Smooth muscle cell (in vitro differentiated cells): Measurements from ENCODE around the gene PAQR6. TPM values are rescaled to one million over a fixed set of nuclear protein-coding genes. Genes with fewer than 3 reads are reported as not detected.

Experiments used
- DNase-seq: peaks from one replicate; lab custom pipeline; 2025; ENCODE audit not compliant: unreplicated experiment; lab: John Stamatoyannopoulos, UW
- H2AFZ ChIP-seq: fragments of 200-600 bp; sonication (generic); 2 replicates; pipeline ENCODE4 v1.6.0; 2016; ENCODE audit warnings: antibody characterized with exemption, low read depth, mild to moderate bottlenecking
- H3F3A ChIP-seq: fragments of 200-600 bp; sonication (generic); 2 replicates; pipeline ENCODE4 v1.6.0; 2017; ENCODE audit warnings: antibody characterized with exemption, low read depth
- H3K27ac ChIP-seq: fragments of 200-600 bp; sonication (generic); 2 replicates; pipeline ENCODE4 v1.5.1; 2016; ENCODE audit warnings: low read depth, mild to moderate bottlenecking
- H3K27me3 ChIP-seq: fragments of 200-600 bp; sonication (generic); 2 replicates; pipeline ENCODE4 v1.6.1; 2016; ENCODE audit warnings: low read depth, mild to moderate bottlenecking
- H3K36me3 ChIP-seq: fragments of 200-600 bp; sonication (generic); 2 replicates; pipeline ENCODE4 v1.5.1; 2016; ENCODE audit warnings: low read depth
- H3K4me1 ChIP-seq: fragments of 200-600 bp; sonication (generic); 2 replicates; pipeline ENCODE4 v1.5.1; 2016; ENCODE audit warnings: low read depth
- H3K4me2 ChIP-seq: fragments of 200-600 bp; sonication (generic); 2 replicates; pipeline ENCODE4 v1.6.0; 2016; ENCODE audit warnings: mild to moderate bottlenecking
- H3K4me3 ChIP-seq: fragments of 200-600 bp; sonication (generic); 2 replicates; pipeline ENCODE4 v1.5.1; 2016; ENCODE audit warnings: mild to moderate bottlenecking
- H3K79me2 ChIP-seq: fragments of 200-600 bp; sonication (generic); 2 replicates; pipeline ENCODE4 v1.6.0; 2016; ENCODE audit warnings: low read depth, mild to moderate bottlenecking
- H3K9ac ChIP-seq: fragments of 200-600 bp; sonication (generic); 2 replicates; pipeline ENCODE4 v1.6.0; 2016; ENCODE audit warnings: low read depth
- H3K9me3 ChIP-seq: fragments of 200-600 bp; sonication (generic); replicated peaks from 2 replicates; pipeline ENCODE4 v1.5.1; 2016; ENCODE audit warnings: low read depth
- H4K20me1 ChIP-seq: fragments of 200-600 bp; sonication (generic); 2 replicates; pipeline ENCODE4 v1.6.0; 2016; ENCODE audit warnings: low read depth
- CTCF ChIP-seq: fragments of 200-600 bp; sonication (generic); IDR thresholded peaks from 2 replicates; pipeline ENCODE4 v1.5.1; 2017; ENCODE audit warnings: borderline replicate concordance, mild to moderate bottlenecking, antibody characterized with exemption; ENCODE audit not compliant: insufficient read depth, poor library complexity, severe bottlenecking
- WGBS: methylation state at CpG from one replicate; pipeline ENCODE4 v1.1.7; 2016; ENCODE audit warnings: low lambda C conversion rate; 5-methylcytosine and 5-hydroxymethylcytosine counted together
- polyA plus RNA-seq: library from polyadenylated mRNA; unstranded; fragments of >200 nt; fragmentation: Nextera tagmentation; extraction: Ambion mirVana; gene quantifications from 2 replicates; pipeline ENCODE4 v1.2.1, GENCODE V29; 2016
- total RNA-seq: library from RNA; depleted of rRNA; stranded (reverse); fragments of >200 nt; gene quantifications from 2 replicates; pipeline ENCODE4 v1.2.3, GENCODE V29; 2014

Gene PAQR6
- total and polyA plus RNA-seq, 2 experiments from 2014 or later: 1.3 to 2.7 TPM

GRCh38 chr1:156232201-156232894 is 15.5 kb downstream of the PAQR6 start:
- Histone ChIP-seq H3K9ac (no peak overlapping the region), H4K20me1 (no peaks in the 10 kb centered on the region), H3K36me3 (no peaks in the 10 kb centered on the region), H3K4me3 (no peak overlapping the region), H3K9me3 (no peaks in the 10 kb centered on the region), H2AFZ (no peak overlapping the region), H3F3A (no peaks in the 10 kb centered on the region), H3K4me2 (no peak overlapping the region), H3K27ac (no peak overlapping the region), H3K79me2 (no peaks in the 10 kb centered on the region), H3K4me1 (no peaks in the 10 kb centered on the region), H3K27me3 (no peaks in the 10 kb centered on the region)
- no peak for TF ChIP-seq CTCF
- no peak for DNase-seq
- whole genome bisulfite sequencing: 88% methylated on average over 12 of the region's 12 CpGs

GRCh38 chr1:156230473-156230837 is 17.4 kb downstream of the PAQR6 start:
- 94% methylated on average over 1 of the region's 1 CpG for WGBS
- H3K4me3 ChIP-seq: no peak overlapping the region
- TF ChIP-seq CTCF: no peak
- no peaks in the 10 kb centered on the region for H3K4me1 ChIP-seq
- no peak overlapping the region for H3K4me2 ChIP-seq
- no peaks in the 10 kb centered on the region for H3K79me2 ChIP-seq
- H3F3A ChIP-seq: no peaks in the 10 kb centered on the region
- H3K27ac ChIP-seq: no peak overlapping the region
- H3K9me3 ChIP-seq: no peaks in the 10 kb centered on the region
- no peak for DNase-seq
- H4K20me1 ChIP-seq: no peaks in the 10 kb centered on the region
- no peak overlapping the region for H3K9ac ChIP-seq
- no peaks in the 10 kb centered on the region for H3K27me3 ChIP-seq
- no peak overlapping the region for H2AFZ ChIP-seq
- no peaks in the 10 kb centered on the region for H3K36me3 ChIP-seq

- WGBS: 99% methylated on average over 11 of the region's 11 CpGs
- no peak for DNase-seq
- TF ChIP-seq CTCF: no peak
Measured at GRCh38 chr1:156229809-156230472, 17.9 kb downstream of the PAQR6 start.

More at GRCh38 chr1:156229809-156230472, 17.9 kb downstream of the PAQR6 start:
- H3K4me3 ChIP-seq: no peak overlapping the region
- no peaks in the 10 kb centered on the region for H4K20me1 ChIP-seq
- H3K36me3 ChIP-seq: no peaks in the 10 kb centered on the region
- no peak overlapping the region for H3K27ac ChIP-seq
- no peak overlapping the region for H3K4me2 ChIP-seq
- H3K79me2 ChIP-seq: no peaks in the 10 kb centered on the region
- no peaks in the 10 kb centered on the region for H3K9me3 ChIP-seq
- no peak overlapping the region for H2AFZ ChIP-seq
- H3F3A ChIP-seq: peaks cover 2% of the 10 kb centered on the region
- H3K27me3 ChIP-seq: no peaks in the 10 kb centered on the region
- H3K9ac ChIP-seq: no peak overlapping the region
- H3K4me1 ChIP-seq: no peaks in the 10 kb centered on the region
